ENCODE measurements around the gene LOXL3.

LOXL3 gene

DNA sequence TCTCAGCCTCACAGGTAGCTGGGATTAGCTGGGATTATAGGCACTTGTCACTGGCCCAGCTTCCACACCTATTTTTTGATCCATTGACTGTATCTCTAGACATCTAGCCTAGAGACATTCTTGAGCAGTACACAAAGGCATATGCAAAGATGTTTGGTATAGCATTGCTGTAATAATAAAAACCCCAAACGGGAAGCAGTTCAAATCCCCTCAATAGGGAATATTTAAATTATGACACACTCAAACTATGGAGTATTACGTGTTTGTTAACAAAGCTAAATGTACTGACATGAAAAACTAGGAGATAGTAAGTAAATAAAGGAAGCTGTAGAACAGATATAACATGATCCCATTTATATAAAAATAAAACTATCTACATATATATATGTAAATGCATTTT lies 28.4 kb upstream of the LOXL3 start:
- intact Hi-C loops (cut with micrococcal nuclease), result no loop called here
- peaks cover 48% of the 10 kb centered on the region for H3K4me1 Mint-ChIP-seq (ENCODE audit: low read depth)
- no peak overlapping the region for H3K4me3 Mint-ChIP-seq
- no peak overlapping the region for H3K27ac Mint-ChIP-seq
- H3K27me3 Mint-ChIP-seq, result no peaks in the 10 kb centered on the region
- no peaks in the 10 kb centered on the region for H3K36me3 Mint-ChIP-seq (ENCODE audit: low read depth)
- no peaks in the 10 kb centered on the region for H3K9me3 Mint-ChIP-seq

DNA sequence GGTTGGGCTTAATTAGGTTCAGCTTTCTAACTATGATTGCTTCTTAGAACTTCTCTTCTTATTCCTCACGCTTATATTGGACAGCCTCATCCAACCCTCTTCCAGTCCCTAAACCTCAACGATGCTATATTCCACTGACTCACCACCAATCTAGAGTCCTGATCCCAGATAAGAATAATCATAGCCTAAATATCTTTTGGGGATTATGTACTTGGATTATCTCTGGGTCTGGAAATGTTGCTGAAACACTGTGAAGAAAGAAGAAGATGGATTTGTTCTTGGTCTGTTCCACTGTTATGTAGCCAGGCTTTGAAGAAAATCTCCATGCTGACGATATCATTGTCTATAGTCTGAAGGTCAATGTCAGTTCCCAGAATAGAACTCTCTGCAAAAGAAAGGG lies 27.7 kb upstream of the LOXL3 start:
- H3K27me3 Mint-ChIP-seq, result no peaks in the 10 kb centered on the region
- H3K4me3 Mint-ChIP-seq, result no peak overlapping the region
- no peaks in the 10 kb centered on the region for H3K36me3 Mint-ChIP-seq (ENCODE audit: low read depth)
- H3K9me3 Mint-ChIP-seq, result no peaks in the 10 kb centered on the region
- intact Hi-C loops (cut with micrococcal nuclease), result no loop called here
- H3K4me1 Mint-ChIP-seq (ENCODE audit: low read depth), result peaks cover 54% of the 10 kb centered on the region
- no peak overlapping the region for H3K27ac Mint-ChIP-seq

DNA sequence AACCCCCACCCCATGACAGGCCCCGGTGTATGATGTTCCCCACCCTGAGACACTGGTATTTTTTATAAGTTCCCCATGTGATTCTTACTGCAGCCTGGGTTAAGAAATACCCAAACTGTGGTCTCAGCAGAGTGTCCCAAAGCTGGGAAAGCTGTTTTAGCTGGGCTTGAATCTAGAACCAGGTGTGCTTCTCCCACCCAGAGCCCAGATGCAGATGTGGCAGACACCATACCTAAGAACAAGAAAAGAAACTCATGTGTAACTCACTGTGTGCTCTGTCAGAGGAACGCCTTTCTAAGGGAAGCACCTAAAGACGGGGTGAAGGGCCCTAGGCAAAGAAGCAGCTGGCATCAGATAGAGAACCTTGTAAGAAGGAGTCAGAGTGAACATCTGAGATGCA lies 24.7 kb upstream of the LOXL3 start:
- Mint-ChIP-seq H3K36me3 (ENCODE audit: low read depth) (no peaks in the 10 kb centered on the region), H3K27ac (peak overlapping the region; percentile 90), H3K4me3 (no peak overlapping the region), H3K9me3 (no peaks in the 10 kb centered on the region), H3K27me3 (no peaks in the 10 kb centered on the region), H3K4me1 (ENCODE audit: low read depth) (peaks cover 59% of the 10 kb centered on the region)
- intact Hi-C loops (cut with micrococcal nuclease), result no loop called here

DNA sequence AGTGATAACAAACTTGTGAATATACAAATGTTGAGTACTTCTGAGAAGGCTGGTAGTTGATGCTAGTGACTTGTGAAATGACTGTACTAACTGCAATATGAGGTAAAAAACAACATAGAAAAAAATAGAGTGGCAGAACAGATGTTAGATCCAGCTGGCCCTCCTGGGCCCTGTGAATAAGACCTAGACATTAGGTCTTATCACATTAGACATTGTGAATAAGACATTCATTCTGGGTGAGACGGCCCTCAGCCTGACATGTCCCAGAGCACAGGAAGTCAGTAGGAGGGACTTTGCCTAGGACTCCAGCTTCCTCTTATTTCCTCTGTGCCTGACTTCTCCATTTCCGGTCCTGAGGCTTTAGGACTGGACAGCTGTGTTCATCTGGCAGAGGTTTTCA lies 23.7 kb upstream of the LOXL3 start:
- intact Hi-C loops (cut with micrococcal nuclease), result no loop called here
- Mint-ChIP-seq H3K9me3 (no peaks in the 10 kb centered on the region), H3K4me1 (ENCODE audit: low read depth) (peaks cover 57% of the 10 kb centered on the region), H3K36me3 (ENCODE audit: low read depth) (no peaks in the 10 kb centered on the region), H3K27ac (peak overlapping the region; percentile 90), H3K27me3 (no peaks in the 10 kb centered on the region), H3K4me3 (peak overlapping the region; percentile 17)

DNA sequence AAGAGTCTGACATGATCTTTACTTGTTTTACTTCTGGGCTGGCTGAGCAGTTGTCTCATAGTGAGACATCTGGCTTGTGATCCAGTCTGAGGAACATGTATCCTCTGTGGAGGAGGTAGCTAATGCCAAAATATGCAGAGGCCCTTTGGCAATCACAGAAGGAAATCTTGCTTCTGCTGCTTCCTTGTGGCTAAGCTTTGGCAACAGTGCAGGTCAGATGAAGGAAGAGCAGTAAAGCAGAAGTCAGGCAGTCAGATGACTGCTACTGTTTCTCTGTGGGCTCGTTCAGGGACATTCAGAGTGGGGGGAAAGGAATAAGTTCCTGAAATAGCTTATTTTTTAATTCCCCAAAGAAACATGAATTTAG lies 23.1 kb upstream of the LOXL3 start:
- Mint-ChIP-seq H3K4me1 (ENCODE audit: low read depth) (peaks cover 57% of the 10 kb centered on the region), H3K27ac (peak overlapping the region; percentile 90), H3K36me3 (ENCODE audit: low read depth) (no peaks in the 10 kb centered on the region), H3K9me3 (no peaks in the 10 kb centered on the region), H3K27me3 (no peaks in the 10 kb centered on the region), H3K4me3 (peak overlapping the region; percentile 25)
- intact Hi-C loops (cut with micrococcal nuclease), result no loop called here

DNA sequence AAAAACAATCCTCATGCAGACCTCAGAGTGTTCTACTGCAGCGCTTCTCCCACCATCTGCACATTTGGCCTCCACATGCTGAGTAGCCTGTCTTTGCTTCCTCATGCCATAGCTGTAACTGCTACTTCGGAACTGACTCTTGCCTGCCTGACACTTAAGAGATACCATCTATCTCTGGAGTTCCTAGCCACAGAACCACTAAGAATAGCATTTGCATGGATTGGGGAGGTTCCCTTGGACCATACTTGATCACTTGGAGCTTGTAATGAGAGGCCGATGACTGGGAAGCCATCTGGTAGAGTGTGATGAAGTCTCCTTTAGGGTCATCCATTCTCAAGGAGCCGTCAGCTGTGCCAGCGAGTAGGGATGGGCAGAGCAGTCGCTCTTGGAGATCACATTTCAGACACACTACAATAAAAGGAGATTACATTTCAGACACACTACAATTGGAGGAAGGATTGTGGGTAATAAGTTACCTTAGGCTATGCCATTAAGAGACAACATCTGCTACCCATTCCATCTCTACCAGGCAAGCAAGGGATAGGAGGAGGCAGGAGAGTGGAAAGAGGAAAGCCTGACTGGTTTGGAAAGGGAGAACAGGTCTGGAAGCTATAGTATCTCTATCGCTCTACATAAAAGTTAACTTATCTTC lies 22.6 kb upstream of the LOXL3 start:
- Mint-ChIP-seq H3K4me3 (peak overlapping the region; percentile 25), H3K27ac (peak overlapping the region; percentile 90), H3K36me3 (ENCODE audit: low read depth) (no peaks in the 10 kb centered on the region), H3K4me1 (ENCODE audit: low read depth) (peaks cover 57% of the 10 kb centered on the region), H3K27me3 (no peaks in the 10 kb centered on the region), H3K9me3 (no peaks in the 10 kb centered on the region)
- intact Hi-C loops (cut with micrococcal nuclease), result no loop called here

DNA sequence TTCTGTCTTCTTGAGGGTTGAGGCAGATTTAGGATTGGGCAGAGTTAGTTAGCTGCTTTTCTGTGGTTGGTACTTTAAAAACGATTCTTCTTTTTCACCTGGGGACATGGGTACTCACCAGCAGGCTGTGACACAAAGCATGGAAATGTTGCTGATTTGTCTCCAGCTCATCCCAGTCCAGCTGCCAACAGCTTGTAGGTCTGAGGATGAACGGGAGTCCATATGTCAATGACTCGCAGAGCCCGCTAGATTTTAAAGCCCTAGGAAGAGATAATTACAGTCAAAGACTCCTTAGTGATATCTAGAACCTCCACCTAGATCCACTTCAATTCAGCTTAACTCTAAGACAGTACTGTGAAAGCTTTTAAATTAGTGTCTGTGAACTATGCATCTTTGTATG lies 21.6 kb upstream of the LOXL3 start:
- intact Hi-C loops (cut with micrococcal nuclease), result no loop called here
- H3K36me3 Mint-ChIP-seq (ENCODE audit: low read depth), result no peaks in the 10 kb centered on the region
- no peaks in the 10 kb centered on the region for H3K27me3 Mint-ChIP-seq
- peak overlapping the region; percentile 90 for H3K27ac Mint-ChIP-seq
- H3K9me3 Mint-ChIP-seq, result no peaks in the 10 kb centered on the region
- no peak overlapping the region for H3K4me3 Mint-ChIP-seq
- peaks cover 57% of the 10 kb centered on the region for H3K4me1 Mint-ChIP-seq (ENCODE audit: low read depth)

DNA sequence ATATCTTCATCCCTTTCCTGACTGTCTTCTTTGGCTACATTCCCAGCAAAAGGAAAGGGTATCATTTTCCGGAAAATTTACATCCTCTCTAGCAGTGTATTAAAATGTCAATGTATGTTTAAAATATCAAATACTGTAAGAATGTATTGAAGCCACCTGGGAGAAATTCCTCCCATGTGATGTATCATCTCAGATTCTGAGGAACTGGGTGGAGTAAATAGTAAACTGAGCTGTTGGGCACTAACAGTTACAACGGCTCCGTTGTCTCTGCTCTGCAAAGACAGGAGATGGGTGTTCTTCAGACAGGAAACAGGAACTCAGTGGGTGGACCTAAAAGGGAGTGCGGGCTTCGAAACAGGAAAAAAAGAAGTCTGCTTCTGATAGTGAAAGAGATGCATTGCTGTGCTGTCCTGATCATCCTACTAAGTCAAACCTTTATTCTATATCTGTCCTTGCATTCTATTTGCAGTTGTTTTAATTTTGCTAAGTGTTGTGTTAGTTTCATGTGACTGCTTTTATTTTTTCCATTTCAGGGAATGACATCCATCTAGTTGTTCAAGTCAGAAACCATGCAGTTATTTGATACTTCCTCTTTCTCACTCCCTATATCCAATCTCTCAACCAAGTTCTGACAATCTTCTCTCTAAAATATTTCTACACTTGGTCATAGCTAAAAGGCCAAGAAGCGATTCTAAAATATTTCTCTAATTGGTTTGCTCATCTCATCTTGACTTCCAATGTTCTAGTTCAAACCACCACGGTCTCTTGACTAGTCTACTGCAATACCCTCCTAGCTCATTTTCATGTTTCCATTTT lies 20.2 kb upstream of the LOXL3 start:
- intact Hi-C loops (cut with micrococcal nuclease), result loop anchor here (1.0 kb wide), 1 partner anchor 19 kb away; no protein-coding TSS in a partner anchor
- Mint-ChIP-seq H3K4me1 (ENCODE audit: low read depth) (peaks cover 61% of the 10 kb centered on the region), H3K27me3 (no peaks in the 10 kb centered on the region), H3K9me3 (no peaks in the 10 kb centered on the region), H3K27ac (peak overlapping the region; percentile 90), H3K36me3 (ENCODE audit: low read depth) (no peaks in the 10 kb centered on the region), H3K4me3 (peak overlapping the region; percentile 58)

DNA sequence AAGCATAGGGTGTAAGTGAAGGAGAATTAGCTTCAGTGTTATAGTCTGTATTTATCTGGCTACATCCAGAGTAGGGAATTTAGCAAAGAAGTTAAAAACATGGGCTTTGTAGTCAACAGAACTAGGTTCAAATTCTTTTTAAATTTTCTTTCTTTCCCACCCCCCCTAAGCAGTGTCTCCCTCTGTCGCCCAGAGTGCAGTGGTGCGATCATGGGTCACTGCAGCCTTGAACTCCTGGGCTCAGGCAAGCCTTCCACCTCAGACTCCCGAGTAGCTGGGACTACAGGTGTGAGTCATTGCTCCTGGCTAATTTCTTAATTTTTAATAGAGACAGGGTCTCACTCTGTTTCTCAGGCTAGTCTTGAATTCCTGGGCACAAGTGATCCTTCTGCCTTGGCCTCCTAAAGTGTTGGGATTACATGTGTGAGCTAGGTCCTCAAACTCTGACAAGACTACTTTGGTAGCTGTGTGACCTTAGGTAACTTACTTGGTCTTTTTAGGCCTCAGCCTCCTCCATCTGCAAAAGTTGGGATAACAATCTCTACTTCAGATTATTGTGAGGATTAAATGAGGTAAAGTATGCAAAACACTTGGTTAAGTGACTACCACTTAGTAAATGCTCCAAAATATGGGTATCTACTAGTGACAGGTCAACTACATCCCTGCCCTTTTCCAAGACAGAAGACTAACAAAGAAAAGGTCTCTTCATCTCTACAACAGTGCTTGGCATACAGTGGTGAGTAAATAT lies 18.6 kb upstream of the LOXL3 start:
- H3K4me3 Mint-ChIP-seq, result no peak overlapping the region
- H3K4me1 Mint-ChIP-seq (ENCODE audit: low read depth), result peaks cover 61% of the 10 kb centered on the region
- intact Hi-C loops (cut with micrococcal nuclease), result no loop called here
- no peaks in the 10 kb centered on the region for H3K9me3 Mint-ChIP-seq
- H3K27ac Mint-ChIP-seq, result no peak overlapping the region
- no peaks in the 10 kb centered on the region for H3K36me3 Mint-ChIP-seq (ENCODE audit: low read depth)
- no peaks in the 10 kb centered on the region for H3K27me3 Mint-ChIP-seq

DNA sequence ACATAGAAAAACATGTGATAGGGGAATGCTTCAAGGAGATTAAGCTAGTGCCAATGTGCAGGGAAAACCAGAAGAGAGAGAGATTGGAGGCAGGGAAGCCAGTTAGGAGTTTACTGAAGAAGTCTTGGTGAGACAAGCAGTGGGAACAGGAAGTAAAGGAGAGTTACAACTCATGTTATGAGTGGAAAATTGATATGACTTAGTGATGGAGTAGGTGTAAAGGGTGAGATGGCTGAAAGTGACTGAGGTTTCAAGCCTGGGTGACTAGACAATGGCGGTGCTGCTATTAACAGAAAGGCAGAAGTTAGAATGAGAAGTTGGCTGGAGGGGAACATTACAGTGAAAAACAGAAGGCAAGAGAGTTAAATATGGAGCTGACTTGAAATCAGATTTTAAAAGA lies 17.3 kb upstream of the LOXL3 start:
- Mint-ChIP-seq H3K9me3 (no peaks in the 10 kb centered on the region), H3K27ac (no peak overlapping the region), H3K4me3 (no peak overlapping the region), H3K36me3 (ENCODE audit: low read depth) (no peaks in the 10 kb centered on the region), H3K4me1 (ENCODE audit: low read depth) (peaks cover 57% of the 10 kb centered on the region), H3K27me3 (no peaks in the 10 kb centered on the region)
- intact Hi-C loops (cut with micrococcal nuclease), result no loop called here

DNA sequence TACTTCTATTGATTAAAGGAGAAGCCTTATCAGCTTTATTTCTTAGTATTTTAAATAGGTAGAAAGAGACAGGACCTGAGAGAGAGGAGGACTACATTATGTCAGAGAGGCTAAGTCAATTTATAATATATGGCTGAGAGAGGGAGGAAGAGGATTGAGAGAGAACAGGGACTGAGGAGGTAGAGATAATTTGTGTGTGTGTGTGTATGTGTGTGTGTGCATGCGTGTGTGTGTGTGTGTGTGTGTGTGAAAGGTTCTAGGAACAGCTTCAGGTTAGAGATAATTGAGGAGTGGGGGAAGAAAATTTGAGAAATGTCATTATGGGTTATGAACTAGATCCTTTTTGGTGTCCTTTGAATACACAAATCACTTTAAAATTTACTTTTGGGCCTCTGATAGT lies 15.9 kb upstream of the LOXL3 start:
- Mint-ChIP-seq H3K9me3 (no peaks in the 10 kb centered on the region), H3K27me3 (no peaks in the 10 kb centered on the region), H3K4me3 (no peak overlapping the region), H3K4me1 (ENCODE audit: low read depth) (peaks cover 49% of the 10 kb centered on the region), H3K36me3 (ENCODE audit: low read depth) (no peaks in the 10 kb centered on the region), H3K27ac (no peak overlapping the region)
- intact Hi-C loops (cut with micrococcal nuclease), result no loop called here

DNA sequence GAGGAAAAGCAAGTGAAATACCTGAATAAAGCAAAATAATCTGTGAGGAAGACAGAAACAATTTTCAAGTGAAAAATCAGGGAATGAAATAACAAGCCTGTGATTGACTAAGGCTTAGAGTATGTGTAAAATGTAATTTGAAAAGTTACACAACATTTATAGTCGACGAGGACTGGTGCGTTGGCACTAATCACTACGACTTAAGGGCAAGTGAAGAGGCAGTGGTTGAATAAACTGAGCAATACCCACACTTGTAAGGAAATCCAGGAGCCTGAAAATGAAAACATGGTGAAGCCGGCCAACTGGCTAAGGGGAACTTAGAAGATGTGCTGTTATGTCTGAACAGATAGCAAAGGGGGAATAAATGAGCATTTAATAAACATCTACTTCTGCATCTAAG lies 14.1 kb upstream of the LOXL3 start:
- H3K27ac Mint-ChIP-seq, result peak overlapping the region; percentile 55
- H3K4me3 Mint-ChIP-seq, result no peak overlapping the region
- H3K9me3 Mint-ChIP-seq, result no peaks in the 10 kb centered on the region
- intact Hi-C loops (cut with micrococcal nuclease), result no loop called here
- peaks cover 51% of the 10 kb centered on the region for H3K4me1 Mint-ChIP-seq (ENCODE audit: low read depth)
- H3K27me3 Mint-ChIP-seq, result no peaks in the 10 kb centered on the region
- H3K36me3 Mint-ChIP-seq (ENCODE audit: low read depth), result no peaks in the 10 kb centered on the region

DNA sequence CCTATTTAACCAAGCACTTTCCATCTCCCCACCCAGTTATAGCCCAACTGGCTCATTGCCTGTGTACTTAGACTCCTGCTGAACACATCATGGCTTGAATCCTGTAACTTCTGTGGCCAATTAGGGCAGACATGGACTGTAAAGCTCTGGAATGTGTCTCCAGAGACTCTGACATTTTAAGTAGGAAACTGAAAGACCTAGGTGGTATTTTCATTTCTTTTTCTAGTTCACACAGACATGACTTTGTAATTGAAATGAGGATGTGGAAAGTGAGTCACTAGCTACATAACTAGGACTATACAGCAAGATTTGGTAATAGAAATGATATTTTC lies 13.0 kb upstream of the LOXL3 start:
- peak overlapping the region; percentile 64 for H3K27ac Mint-ChIP-seq

DNA sequence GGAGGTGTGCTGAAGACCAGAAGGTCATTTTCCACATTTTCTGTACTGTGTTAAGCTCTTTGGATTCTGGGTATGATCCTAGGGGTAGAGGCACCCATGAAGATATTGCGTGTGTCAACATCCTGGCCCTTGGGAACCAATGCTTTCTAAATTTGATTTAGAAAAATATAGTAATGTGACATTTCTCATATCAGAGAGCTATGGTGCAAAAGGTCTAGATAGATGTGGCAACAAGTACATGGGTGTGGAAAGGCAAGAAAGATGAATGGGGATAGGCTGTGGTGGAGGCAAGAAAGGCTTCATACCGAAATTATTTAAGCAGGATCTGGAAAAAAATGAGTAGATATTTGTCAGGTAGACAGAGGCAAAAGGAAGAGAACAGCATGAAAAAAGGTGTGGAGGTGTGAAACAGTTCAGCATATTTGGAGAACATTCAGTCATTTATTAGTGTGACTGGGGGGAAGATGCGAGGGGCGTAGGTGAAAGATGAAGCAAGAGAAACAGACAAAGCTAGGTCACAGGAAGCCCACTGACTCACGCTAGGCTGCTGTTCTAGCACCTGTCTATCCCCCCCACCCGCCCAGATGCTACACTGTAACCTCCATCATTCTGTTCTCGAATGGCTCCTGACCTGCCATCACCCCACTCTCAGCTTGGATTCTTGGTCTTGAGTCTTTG lies 12.5 kb upstream of the LOXL3 start:
- Mint-ChIP-seq H3K9me3 (no peaks in the 10 kb centered on the region), H3K27ac (peak overlapping the region; percentile 64), H3K36me3 (ENCODE audit: low read depth) (no peaks in the 10 kb centered on the region), H3K4me1 (ENCODE audit: low read depth) (peaks cover 67% of the 10 kb centered on the region), H3K27me3 (no peaks in the 10 kb centered on the region), H3K4me3 (no peak overlapping the region)
- intact Hi-C loops (cut with micrococcal nuclease), result no loop called here

More for the DNA sequence above, 13.0 kb upstream of the LOXL3 start:
- Mint-ChIP-seq H3K4me3 (no peak overlapping the region), H3K27me3 (no peaks in the 10 kb centered on the region), H3K36me3 (ENCODE audit: low read depth) (no peaks in the 10 kb centered on the region), H3K9me3 (no peaks in the 10 kb centered on the region), H3K4me1 (ENCODE audit: low read depth) (peaks cover 62% of the 10 kb centered on the region)
- intact Hi-C loops (cut with micrococcal nuclease), result no loop called here
